Erythroblast (primary cell): Measurements from ENCODE around the gene TUBA1C.

ENCODE experiments used
- DNase-seq, 2 experiments: peaks; one replicate each; lab custom pipeline; 2025; lab: John Stamatoyannopoulos, UW
- GATA1 ChIP-seq: IDR thresholded peaks from 2 replicates; pipeline ENCODE4 v1.6.1; 2011; ENCODE audit warnings: low read depth, mild to moderate bottlenecking, control low read depth, low read length, moderate library complexity
- POLR2A ChIP-seq: IDR thresholded peaks from 2 replicates; pipeline ENCODE4 v1.6.1; 2011; ENCODE audit warnings: mild to moderate bottlenecking, low read length

TUBA1C gene

GRCh38 chr12:49264873-49265792, at the start of gene TUBA1C:
Gene TUBA1C, plus strand, starts transcription at chr12:49265082. Its CDS starts 100 bp downstream, at chr12:49265182.
- TF ChIP-seq POLR2A = peak; percentile 99
- no peak for TF ChIP-seq GATA1
- peak; percentile 93 to 95 for DNase-seq

GRCh38 chr12:49219417-49220026, 45.4 kb upstream of the TUBA1C start:
- TF ChIP-seq POLR2A = no peak
- no peak for TF ChIP-seq GATA1
- no peak for DNase-seq

GRCh38 chr12:49220972-49221371, 43.9 kb upstream of the TUBA1C start:
- DNase-seq = no peak
- TF ChIP-seq GATA1 (no peak), POLR2A (no peak)

GRCh38 chr12:49223122-49223521, 41.8 kb upstream of the TUBA1C start:
- TF ChIP-seq GATA1 (no peak), POLR2A (no peak)
- no peak for DNase-seq

GRCh38 chr12:49223590-49224369, 41.1 kb upstream of the TUBA1C start:
- no peak for TF ChIP-seq POLR2A
- TF ChIP-seq GATA1 = no peak
- no peak for DNase-seq

GRCh38 chr12:49225576-49226166, 39.2 kb upstream of the TUBA1C start:
- TF ChIP-seq POLR2A (no peak), GATA1 (no peak)
- peak in 1 of 2 experiments; percentile 30 for DNase-seq

GRCh38 chr12:49227713-49228112, 37.2 kb upstream of the TUBA1C start:
- DNase-seq = no peak
- TF ChIP-seq POLR2A (no peak), GATA1 (no peak)

- DNase-seq = no peak
Measured at GRCh38 chr12:49228653-49229052, 36.2 kb upstream of the TUBA1C start.

GRCh38 chr12:49230176-49230804, 34.6 kb upstream of the TUBA1C start:
- TF ChIP-seq POLR2A = no peak
- TF ChIP-seq GATA1 = no peak
- DNase-seq = no peak

More at GRCh38 chr12:49228653-49229052, 36.2 kb upstream of the TUBA1C start:
- no peak for TF ChIP-seq GATA1
- no peak for TF ChIP-seq POLR2A

GRCh38 chr12:49230805-49231194, 34.1 kb upstream of the TUBA1C start:
- peak; percentile 12 to 22 for DNase-seq
- TF ChIP-seq POLR2A = peak; percentile 16
- no peak for TF ChIP-seq GATA1

GRCh38 chr12:49231878-49232655, 32.8 kb upstream of the TUBA1C start:
- TF ChIP-seq POLR2A (no peak), GATA1 (no peak)
- DNase-seq = peak in 1 of 2 experiments; percentile 41
